Hepatocyte (in vitro differentiated cells): ENCODE data around the gene PLCD1. TPM values are rescaled to one million over a fixed set of nuclear protein-coding genes. Genes with fewer than 3 reads are reported as not detected.

ENCODE experiments used
- DNase-seq: peaks from one replicate; pipeline ENCODE4 v3.0.0-alpha.2; 2016; ENCODE audit warnings: low spot score
- H2AFZ ChIP-seq: fragments of 200-600 bp; sonication (generic); 2 replicates; pipeline ENCODE4 v1.6.0; 2016; ENCODE audit warnings: antibody characterized with exemption, mild to moderate bottlenecking
- H3K27ac ChIP-seq: fragments of 200-600 bp; sonication (generic); 2 replicates; pipeline ENCODE4 v1.5.1; 2016; ENCODE audit warnings: mild to moderate bottlenecking
- H3K27me3 ChIP-seq: fragments of 200-600 bp; sonication (generic); 2 replicates; pipeline ENCODE4 v1.6.1; 2016
- H3K36me3 ChIP-seq: fragments of 200-600 bp; sonication (generic); replicated peaks from 2 replicates; pipeline ENCODE4 v1.5.1; 2016; ENCODE audit warnings: low read depth; ENCODE audit not compliant: insufficient read depth
- H3K4me1 ChIP-seq: fragments of 200-600 bp; sonication (generic); 2 replicates; pipeline ENCODE4 v1.5.1; 2016; ENCODE audit warnings: mild to moderate bottlenecking, moderate library complexity; ENCODE audit not compliant: insufficient read depth
- H3K4me2 ChIP-seq: fragments of 200-600 bp; sonication (generic); 2 replicates; pipeline ENCODE4 v1.6.0; 2016
- H3K4me3 ChIP-seq: fragments of 200-600 bp; sonication (generic); 2 replicates; pipeline ENCODE4 v1.5.1; 2016; ENCODE audit warnings: mild to moderate bottlenecking
- H3K79me2 ChIP-seq: fragments of 200-600 bp; sonication (generic); 2 replicates; pipeline ENCODE4 v1.6.0; 2017; ENCODE audit warnings: mild to moderate bottlenecking
- H3K9me2 ChIP-seq: fragments of 200-600 bp; sonication (generic); replicated peaks from 2 replicates; pipeline ENCODE4 v1.6.0; 2017; ENCODE audit warnings: mild to moderate bottlenecking; ENCODE audit not compliant: insufficient read depth
- H3K9me3 ChIP-seq: fragments of 200-600 bp; sonication (generic); 2 replicates; pipeline ENCODE4 v1.5.1; 2016; ENCODE audit warnings: low read depth, mild to moderate bottlenecking
- H4K20me1 ChIP-seq: fragments of 200-600 bp; sonication (generic); 2 replicates; pipeline ENCODE4 v1.6.0; 2016; ENCODE audit warnings: mild to moderate bottlenecking; ENCODE audit not compliant: insufficient read depth, poor library complexity, severe bottlenecking
- CTCF ChIP-seq: fragments of 200-600 bp; sonication (generic); IDR thresholded peaks from 2 replicates; pipeline ENCODE4 v1.5.1; 2016; ENCODE audit warnings: antibody characterized with exemption, mild to moderate bottlenecking; ENCODE audit not compliant: poor library complexity
- EZH2 ChIP-seq: fragments of 200-600 bp; sonication (generic); IDR thresholded peaks from 2 replicates; pipeline ENCODE4 v1.6.1; 2016; ENCODE audit warnings: antibody characterized with exemption, mild to moderate bottlenecking, borderline replicate concordance
- EZH2phosphoT487 ChIP-seq: fragments of 200-600 bp; sonication (generic); IDR thresholded peaks from one replicate; pipeline ENCODE4 v1.6.1; 2018; ENCODE audit warnings: antibody characterized with exemption, mild to moderate bottlenecking, low read depth, moderate library complexity; ENCODE audit not compliant: unreplicated experiment, severe bottlenecking
- WGBS: methylation state at CpG from one replicate; pipeline ENCODE4 v1.1.6; 2016; ENCODE audit warnings: low lambda C conversion rate; ENCODE audit errors: missing lambda C conversion rate; 5-methylcytosine and 5-hydroxymethylcytosine counted together
- polyA plus RNA-seq: library from polyadenylated mRNA; unstranded; fragments of >200 nt; fragmentation: Nextera tagmentation; extraction: Ambion mirVana; gene quantifications from 2 replicates; pipeline ENCODE4 v1.2.1, GENCODE V29; 2016
- total RNA-seq: library from RNA; depleted of rRNA; stranded (reverse); fragments of >200 nt; gene quantifications from 2 replicates; pipeline ENCODE4 v1.2.3, GENCODE V29; 2014

Gene PLCD1
- total and polyA plus RNA-seq, 2 experiments from 2014 or later = 21.7 to 22.6 TPM

- Histone ChIP-seq H3K27ac (no peak overlapping the region), H3K27me3 (no peaks in the 10 kb centered on the region), H3K36me3 (no peaks in the 10 kb centered on the region), H4K20me1 (no peaks in the 10 kb centered on the region), H3K9me2 (no peaks in the 10 kb centered on the region), H2AFZ (no peak overlapping the region), H3K4me3 (no peak overlapping the region), H3K4me2 (no peak overlapping the region), H3K9me3 (no peaks in the 10 kb centered on the region), H3K79me2 (no peaks in the 10 kb centered on the region), H3K4me1 (no peaks in the 10 kb centered on the region)
- TF ChIP-seq CTCF = no peak
- no peak for TF ChIP-seq EZH2phosphoT487
- no peak for TF ChIP-seq EZH2
- 86% methylated on average over 2 of the region's 2 CpGs for WGBS
- DNase-seq = no peak
These were observed 33.4 kb upstream of the PLCD1 start for GRCh38 chr3:38062809-38063208.

- Histone ChIP-seq H3K27me3 (no peaks in the 10 kb centered on the region), H3K36me3 (no peaks in the 10 kb centered on the region), H3K27ac (no peak overlapping the region), H2AFZ (no peak overlapping the region), H3K4me3 (no peak overlapping the region), H3K9me3 (no peaks in the 10 kb centered on the region), H3K79me2 (no peaks in the 10 kb centered on the region), H3K4me2 (no peak overlapping the region), H3K4me1 (peaks cover 4% of the 10 kb centered on the region), H4K20me1 (no peaks in the 10 kb centered on the region), H3K9me2 (no peaks in the 10 kb centered on the region)
- DNase-seq = no peak
- WGBS = 88% methylated on average over 7 of the region's 7 CpGs
- no peak for TF ChIP-seq EZH2
- TF ChIP-seq EZH2phosphoT487 = no peak
- no peak for TF ChIP-seq CTCF
These were observed 30.1 kb upstream of the PLCD1 start for GRCh38 chr3:38059591-38059990.

GRCh38 chr3:38059148-38059547 lies 29.7 kb upstream of the PLCD1 start:
- H3K4me2 ChIP-seq = no peak overlapping the region

More at GRCh38 chr3:38059148-38059547, 29.7 kb upstream of the PLCD1 start:
- Histone ChIP-seq H3K27ac (no peak overlapping the region), H3K4me3 (no peak overlapping the region), H3K36me3 (no peaks in the 10 kb centered on the region), H3K9me2 (no peaks in the 10 kb centered on the region), H3K9me3 (no peaks in the 10 kb centered on the region), H4K20me1 (no peaks in the 10 kb centered on the region), H3K79me2 (no peaks in the 10 kb centered on the region), H3K4me1 (peaks cover 5% of the 10 kb centered on the region), H3K27me3 (no peaks in the 10 kb centered on the region), H2AFZ (no peak overlapping the region)
- DNase-seq = no peak
- TF ChIP-seq CTCF (no peak), EZH2 (no peak), EZH2phosphoT487 (no peak)
- WGBS = 94% methylated on average over 2 of the region's 2 CpGs
